Activated naive CD8-positive, alpha-beta T cell treated with anti-CD3 and anti-CD28 coated beads for 36 hours (primary cell): ENCODE results near the gene HSPB6. TPM values are rescaled to one million over a fixed set of nuclear protein-coding genes. Genes with fewer than 3 reads are reported as not detected.

Experiments
- DNase-seq: peaks from one replicate; pipeline ENCODE4 v3.0.0; 2021
- H3K27ac Mint-ChIP-seq: one replicate; pipeline ENCODE4 v1.8.0; 2022; ENCODE audit warnings: mild to moderate bottlenecking, moderate library complexity, mixed read lengths
- H3K27me3 Mint-ChIP-seq: one replicate; pipeline ENCODE4 v1.8.0; 2022; ENCODE audit warnings: mild to moderate bottlenecking, mixed read lengths
- H3K36me3 Mint-ChIP-seq: one replicate; pipeline ENCODE4 v1.8.0; 2021; ENCODE audit warnings: mild to moderate bottlenecking, mixed read lengths
- H3K4me1 Mint-ChIP-seq: one replicate; pipeline ENCODE4 v1.8.0; 2021; ENCODE audit warnings: mixed read lengths
- H3K4me3 Mint-ChIP-seq: one replicate; pipeline ENCODE4 v1.8.0; 2022; ENCODE audit warnings: mild to moderate bottlenecking, moderate library complexity, mixed read lengths
- H3K9me3 Mint-ChIP-seq: one replicate; pipeline ENCODE4 v1.8.0; 2022; ENCODE audit warnings: mixed read lengths
- total RNA-seq, 2 experiments: library from RNA; stranded (reverse); gene quantifications; one replicate each; pipeline ENCODE4 v1.2.3, GENCODE V29; 2021

The HSPB6 gene
- total RNA-seq, 2 experiments from 2014 or later = 0.39 to 0.78 TPM

DNA sequence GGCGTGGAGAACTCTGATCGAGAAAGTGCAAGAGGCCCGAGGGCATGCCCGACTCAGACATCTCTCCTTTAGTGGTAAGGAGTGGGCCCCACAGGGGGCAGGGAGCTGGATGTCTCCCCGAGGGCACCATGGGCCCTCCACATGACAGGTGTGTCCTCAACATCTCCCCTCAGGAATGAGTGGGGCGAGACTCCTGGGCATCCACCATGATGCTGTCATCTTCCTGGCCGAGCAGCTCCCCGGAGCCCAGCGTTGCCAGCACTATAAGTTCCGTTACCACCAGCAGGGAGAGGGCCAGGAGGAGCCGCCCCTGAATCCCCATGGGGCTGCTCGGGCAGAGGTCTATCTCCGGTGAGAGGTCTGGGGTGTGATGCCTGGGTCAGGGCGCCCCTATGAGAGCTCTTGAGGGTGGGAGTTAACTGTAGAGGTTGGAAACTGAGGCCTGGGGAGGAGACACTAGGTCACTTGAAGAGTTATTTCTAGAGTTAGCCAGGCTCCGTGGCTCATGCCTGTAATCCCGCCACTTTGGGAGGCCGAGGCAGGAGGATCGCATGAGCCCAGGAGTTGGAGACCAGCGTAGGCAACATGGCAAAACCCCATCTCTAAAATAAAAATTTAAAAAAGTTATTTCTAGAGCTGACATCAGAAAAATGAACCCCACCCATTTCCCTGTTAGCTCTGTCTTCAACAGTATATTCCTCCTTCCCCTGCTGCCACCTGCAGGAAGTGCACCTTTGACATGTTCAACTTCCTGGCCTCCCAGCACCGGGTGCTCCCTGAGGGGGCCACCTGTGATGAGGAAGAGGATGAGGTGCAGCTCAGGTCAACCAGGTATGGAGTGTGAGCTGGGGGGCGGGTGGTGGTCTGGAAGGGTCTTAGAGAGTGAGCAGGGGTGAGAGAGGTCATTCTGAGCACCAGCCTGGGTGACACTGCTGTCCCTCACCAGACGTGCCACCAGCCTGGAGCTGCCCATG, 19.6 kb downstream of the HSPB6 start:
- H3K36me3 Mint-ChIP-seq = peaks cover 30% of the 10 kb centered on the region
- no peaks in the 10 kb centered on the region for H3K27me3 Mint-ChIP-seq

DNA sequence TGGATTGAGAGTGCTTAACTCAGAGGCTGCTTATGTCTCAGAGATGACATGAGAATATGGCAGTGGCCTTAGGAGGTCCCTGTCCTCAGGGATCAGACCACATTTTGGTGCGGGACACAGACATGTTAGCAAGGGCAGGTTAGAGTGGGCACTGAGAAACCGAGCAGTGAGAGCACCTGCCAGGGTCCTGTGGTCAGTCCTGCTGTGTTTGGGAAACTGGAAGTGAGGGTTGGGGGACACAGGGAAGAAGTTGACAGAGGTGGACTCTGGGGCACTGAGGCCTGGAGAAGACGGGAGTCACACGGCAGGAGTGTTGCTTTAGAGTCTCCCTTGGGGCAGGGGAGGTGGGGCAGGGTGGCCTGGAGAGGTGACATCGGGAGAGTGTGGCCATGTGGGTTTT, 21.9 kb downstream of the HSPB6 start:
- Mint-ChIP-seq H3K4me3 (no peak overlapping the region), H3K36me3 (peaks cover 29% of the 10 kb centered on the region), H3K27me3 (no peaks in the 10 kb centered on the region), H3K4me1 (peaks cover 18% of the 10 kb centered on the region), H3K9me3 (no peaks in the 10 kb centered on the region), H3K27ac (peak overlapping the region; percentile 44)
- DNase-seq = no peak

More for the DNA sequence above, 19.6 kb downstream of the HSPB6 start:
- no peak overlapping the region for H3K4me3 Mint-ChIP-seq
- no peaks in the 10 kb centered on the region for H3K9me3 Mint-ChIP-seq
- H3K27ac Mint-ChIP-seq = peak overlapping the region; percentile 73
- DNase-seq = peak; percentile 31
- H3K4me1 Mint-ChIP-seq = peaks cover 24% of the 10 kb centered on the region

DNA sequence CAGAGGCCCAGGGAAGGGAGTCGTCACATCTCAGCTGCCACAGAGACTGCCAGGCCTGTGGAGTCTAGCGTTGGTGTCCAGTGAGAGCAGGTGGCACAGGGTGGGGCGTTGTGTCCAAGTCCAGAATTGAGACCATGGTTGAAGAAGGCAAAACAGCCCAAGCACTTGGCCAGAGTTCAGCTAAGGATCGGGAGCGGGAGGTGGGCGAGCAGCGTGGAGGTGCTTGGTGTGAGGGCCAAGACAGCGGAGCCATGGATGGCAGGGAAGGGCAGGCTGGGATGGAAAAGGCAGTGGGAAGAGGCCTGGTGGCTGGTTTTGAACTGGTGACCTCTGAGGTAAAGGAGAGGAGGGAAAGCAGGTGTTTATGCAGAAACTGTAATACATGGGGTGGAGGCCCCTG, 22.6 kb downstream of the HSPB6 start:
- no peak for DNase-seq
- Mint-ChIP-seq H3K27me3 (no peaks in the 10 kb centered on the region), H3K36me3 (peaks cover 26% of the 10 kb centered on the region), H3K4me3 (no peak overlapping the region), H3K4me1 (peaks cover 14% of the 10 kb centered on the region), H3K9me3 (no peaks in the 10 kb centered on the region), H3K27ac (peak overlapping the region; percentile 44)

DNA sequence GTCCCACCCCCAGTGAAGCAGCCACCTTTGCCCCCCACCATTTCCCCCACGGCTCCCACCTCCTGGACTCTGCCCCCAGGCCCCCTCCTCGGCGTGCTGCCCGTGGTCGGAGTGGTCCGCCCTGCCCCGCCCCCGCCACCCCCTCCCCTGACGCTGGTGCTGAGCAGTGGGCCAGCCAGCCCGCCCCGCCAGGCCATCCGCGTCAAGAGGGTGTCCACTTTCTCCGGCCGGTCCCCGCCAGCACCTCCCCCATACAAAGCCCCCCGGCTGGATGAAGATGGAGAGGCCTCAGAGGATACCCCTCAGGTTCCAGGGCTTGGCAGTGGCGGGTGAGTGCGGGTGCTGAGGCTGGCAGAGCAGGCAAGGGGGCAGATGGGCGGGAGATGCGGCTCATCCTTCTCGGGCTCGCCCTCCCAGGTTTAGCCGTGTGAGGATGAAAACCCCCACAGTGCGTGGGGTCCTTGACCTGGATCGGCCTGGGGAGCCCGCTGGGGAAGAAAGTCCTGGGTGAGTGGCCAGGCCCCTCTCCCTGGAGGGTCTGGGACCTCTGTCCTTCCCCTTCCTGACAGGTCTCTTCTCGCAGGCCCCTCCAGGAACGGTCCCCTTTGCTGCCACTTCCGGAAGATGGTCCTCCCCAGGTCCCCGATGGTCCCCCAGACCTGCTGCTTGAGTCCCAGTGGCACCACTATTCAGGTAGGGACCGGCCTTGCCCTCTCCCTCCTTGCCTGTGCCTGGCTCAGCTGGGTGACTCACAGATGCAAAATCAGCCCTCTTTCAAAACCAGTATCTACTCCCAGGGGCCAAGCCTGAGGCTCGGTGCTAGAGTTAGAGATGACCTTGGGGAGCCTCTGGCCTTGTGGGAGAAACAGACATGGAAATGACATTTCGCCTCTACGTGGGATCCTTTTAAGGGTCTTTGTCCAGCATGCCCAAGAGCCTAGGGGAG, 23.4 kb downstream of the HSPB6 start:
- no peak overlapping the region for H3K4me3 Mint-ChIP-seq
- H3K27me3 Mint-ChIP-seq = no peaks in the 10 kb centered on the region
- H3K4me1 Mint-ChIP-seq = peaks cover 12% of the 10 kb centered on the region
- H3K36me3 Mint-ChIP-seq = peaks cover 24% of the 10 kb centered on the region
- peak overlapping the region; percentile 44 for H3K27ac Mint-ChIP-seq
- DNase-seq = no peak
- H3K9me3 Mint-ChIP-seq = no peaks in the 10 kb centered on the region

DNA sequence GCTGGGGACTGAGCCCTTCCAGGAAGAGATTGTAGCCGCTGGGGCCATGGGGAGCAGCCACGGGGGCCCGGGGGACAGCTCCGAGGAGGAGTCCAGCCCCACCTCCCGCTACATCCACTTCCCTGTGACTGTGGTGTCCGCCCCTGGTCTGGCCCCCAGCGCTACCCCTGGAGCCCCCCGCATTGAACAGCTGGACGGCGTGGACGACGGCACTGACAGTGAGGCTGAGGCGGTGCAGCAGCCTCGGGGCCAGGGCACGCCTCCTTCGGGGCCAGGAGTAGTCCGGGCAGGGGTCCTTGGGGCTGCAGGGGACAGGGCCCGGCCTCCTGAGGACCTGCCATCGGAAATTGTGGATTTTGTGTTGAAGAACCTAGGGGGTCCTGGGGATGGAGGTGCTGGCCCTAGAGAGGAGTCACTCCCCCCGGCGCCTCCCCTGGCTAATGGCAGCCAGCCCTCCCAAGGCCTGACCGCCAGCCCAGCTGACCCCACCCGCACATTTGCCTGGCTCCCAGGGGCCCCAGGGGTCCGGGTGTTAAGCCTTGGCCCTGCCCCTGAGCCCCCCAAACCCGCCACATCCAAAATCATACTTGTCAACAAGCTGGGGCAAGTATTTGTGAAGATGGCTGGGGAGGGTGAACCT, 24.2 kb downstream of the HSPB6 start:
- DNase-seq = no peak
- H3K27ac Mint-ChIP-seq = no peak overlapping the region
- peaks cover 12% of the 10 kb centered on the region for H3K4me1 Mint-ChIP-seq
- H3K9me3 Mint-ChIP-seq = no peaks in the 10 kb centered on the region
- no peaks in the 10 kb centered on the region for H3K27me3 Mint-ChIP-seq
- H3K4me3 Mint-ChIP-seq = no peak overlapping the region
- H3K36me3 Mint-ChIP-seq = peaks cover 26% of the 10 kb centered on the region

DNA sequence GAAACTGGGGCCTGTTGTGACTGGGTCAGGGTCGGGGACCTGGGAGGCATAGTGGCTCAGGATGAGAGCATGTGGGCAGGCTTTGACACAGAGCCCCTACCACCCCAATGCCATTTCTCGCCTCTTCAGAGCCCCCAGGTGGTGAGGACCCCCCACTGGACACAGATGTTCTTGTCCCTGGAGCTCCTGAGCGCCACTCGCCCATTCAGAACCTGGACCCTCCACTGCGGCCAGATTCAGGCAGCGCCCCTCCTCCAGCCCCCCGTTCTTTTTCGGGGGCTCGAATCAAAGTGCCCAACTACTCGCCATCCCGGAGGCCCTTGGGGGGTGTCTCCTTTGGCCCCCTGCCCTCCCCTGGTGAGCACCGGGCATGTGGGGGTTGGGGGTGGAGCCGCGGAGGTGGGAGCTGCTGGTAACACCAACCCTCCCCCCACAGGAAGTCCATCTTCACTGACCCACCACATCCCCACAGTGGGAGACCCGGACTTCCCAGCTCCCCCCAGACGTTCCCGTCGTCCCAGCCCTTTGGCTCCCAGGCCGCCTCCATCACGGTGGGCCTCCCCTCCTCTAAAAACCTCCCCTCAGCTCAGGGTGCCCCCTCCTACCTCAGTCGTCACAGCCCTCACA, 24.9 kb downstream of the HSPB6 start:
- Mint-ChIP-seq H3K4me1 (peaks cover 7% of the 10 kb centered on the region), H3K9me3 (no peaks in the 10 kb centered on the region), H3K4me3 (no peak overlapping the region), H3K36me3 (peaks cover 24% of the 10 kb centered on the region), H3K27me3 (no peaks in the 10 kb centered on the region), H3K27ac (no peak overlapping the region)
- DNase-seq = no peak

DNA sequence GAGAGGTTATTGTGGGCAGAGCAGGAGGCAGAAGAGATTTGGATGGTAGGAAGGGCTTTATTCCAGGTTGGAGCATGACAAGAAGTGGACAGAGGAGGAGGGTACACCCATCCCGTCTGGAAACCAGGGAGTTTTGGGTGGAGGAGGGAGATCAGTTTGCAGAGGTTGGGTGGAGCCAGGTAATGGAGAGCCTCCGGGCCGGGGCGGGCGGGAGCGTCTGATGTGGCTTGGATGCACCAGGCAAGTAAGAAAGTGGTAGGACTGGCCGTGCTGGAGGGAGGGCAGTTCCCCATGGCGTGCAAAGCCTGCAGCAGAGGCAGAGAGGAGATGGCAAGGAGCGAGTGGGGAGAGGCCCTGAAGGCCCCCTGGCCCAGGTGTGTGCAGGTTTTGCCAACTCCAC, 25.5 kb downstream of the HSPB6 start:
- no peak for DNase-seq
- H3K36me3 Mint-ChIP-seq = peaks cover 24% of the 10 kb centered on the region
- no peak overlapping the region for H3K4me3 Mint-ChIP-seq
- no peak overlapping the region for H3K27ac Mint-ChIP-seq
- H3K9me3 Mint-ChIP-seq = no peaks in the 10 kb centered on the region
- H3K4me1 Mint-ChIP-seq = peaks cover 4% of the 10 kb centered on the region
- no peaks in the 10 kb centered on the region for H3K27me3 Mint-ChIP-seq

DNA sequence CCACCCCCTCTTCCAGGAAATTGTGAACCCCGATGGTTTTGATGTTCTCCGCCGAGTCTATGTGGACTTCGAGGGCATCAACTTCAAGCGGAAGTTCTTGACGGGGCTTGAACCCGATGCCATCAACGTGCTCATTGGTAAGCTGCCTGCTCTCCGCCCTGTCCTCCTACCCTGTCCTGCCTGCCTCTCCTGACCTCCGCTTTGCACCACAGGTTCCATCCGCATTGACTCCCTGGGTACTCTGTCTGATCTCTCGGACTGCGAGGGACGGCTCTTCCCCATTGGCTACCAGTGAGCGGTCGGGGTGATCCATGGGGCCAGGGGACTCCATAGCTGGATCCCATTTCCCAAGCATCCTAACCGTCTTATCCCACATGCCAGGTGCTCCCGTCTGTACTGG, 26.5 kb downstream of the HSPB6 start:
- no peak for DNase-seq
- Mint-ChIP-seq H3K9me3 (no peaks in the 10 kb centered on the region), H3K27ac (peak overlapping the region; percentile 2), H3K4me1 (peaks cover 2% of the 10 kb centered on the region), H3K36me3 (peaks cover 30% of the 10 kb centered on the region), H3K27me3 (no peaks in the 10 kb centered on the region), H3K4me3 (no peak overlapping the region)

DNA sequence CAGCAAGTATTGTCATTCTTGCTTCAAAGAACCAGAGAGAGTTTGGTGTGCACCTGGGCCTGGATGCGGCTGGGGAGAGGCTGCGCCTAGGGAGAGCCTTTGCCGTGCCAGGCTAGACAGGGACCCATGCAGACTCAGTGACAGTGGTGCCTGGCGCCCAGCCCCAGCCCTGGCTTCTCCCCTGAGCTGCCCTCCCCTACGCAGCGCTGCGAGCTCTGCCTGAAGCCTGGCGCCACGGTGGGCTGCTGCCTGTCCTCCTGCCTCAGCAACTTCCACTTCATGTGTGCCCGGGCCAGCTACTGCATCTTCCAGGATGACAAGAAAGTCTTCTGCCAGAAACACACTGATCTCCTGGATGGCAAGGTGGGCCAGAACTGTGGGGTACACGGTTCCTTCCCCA, 27.1 kb downstream of the HSPB6 start:
- peaks cover under 1% of the 10 kb centered on the region for H3K4me1 Mint-ChIP-seq
- no peak for DNase-seq
- no peak overlapping the region for H3K27ac Mint-ChIP-seq
- no peak overlapping the region for H3K4me3 Mint-ChIP-seq
- peaks cover 31% of the 10 kb centered on the region for H3K36me3 Mint-ChIP-seq
- no peaks in the 10 kb centered on the region for H3K27me3 Mint-ChIP-seq
- no peaks in the 10 kb centered on the region for H3K9me3 Mint-ChIP-seq

DNA sequence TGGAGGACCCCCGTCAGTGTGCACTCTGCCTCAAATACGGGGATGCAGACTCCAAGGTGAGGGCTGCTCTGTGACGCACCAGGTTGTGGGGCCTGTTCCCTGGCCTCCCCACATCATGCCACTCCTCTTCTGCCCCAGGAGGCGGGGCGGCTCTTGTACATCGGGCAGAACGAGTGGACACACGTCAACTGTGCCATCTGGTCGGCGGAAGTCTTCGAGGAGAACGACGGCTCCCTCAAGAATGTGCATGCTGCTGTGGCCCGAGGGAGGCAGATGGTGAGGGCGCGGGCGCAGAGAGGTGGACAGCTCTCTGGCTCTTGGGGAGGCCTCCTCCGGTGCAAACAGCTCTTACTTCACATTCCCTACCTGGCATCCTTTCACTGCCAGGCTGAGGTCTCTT, 27.8 kb downstream of the HSPB6 start:
- no peak overlapping the region for H3K4me3 Mint-ChIP-seq

DNA sequence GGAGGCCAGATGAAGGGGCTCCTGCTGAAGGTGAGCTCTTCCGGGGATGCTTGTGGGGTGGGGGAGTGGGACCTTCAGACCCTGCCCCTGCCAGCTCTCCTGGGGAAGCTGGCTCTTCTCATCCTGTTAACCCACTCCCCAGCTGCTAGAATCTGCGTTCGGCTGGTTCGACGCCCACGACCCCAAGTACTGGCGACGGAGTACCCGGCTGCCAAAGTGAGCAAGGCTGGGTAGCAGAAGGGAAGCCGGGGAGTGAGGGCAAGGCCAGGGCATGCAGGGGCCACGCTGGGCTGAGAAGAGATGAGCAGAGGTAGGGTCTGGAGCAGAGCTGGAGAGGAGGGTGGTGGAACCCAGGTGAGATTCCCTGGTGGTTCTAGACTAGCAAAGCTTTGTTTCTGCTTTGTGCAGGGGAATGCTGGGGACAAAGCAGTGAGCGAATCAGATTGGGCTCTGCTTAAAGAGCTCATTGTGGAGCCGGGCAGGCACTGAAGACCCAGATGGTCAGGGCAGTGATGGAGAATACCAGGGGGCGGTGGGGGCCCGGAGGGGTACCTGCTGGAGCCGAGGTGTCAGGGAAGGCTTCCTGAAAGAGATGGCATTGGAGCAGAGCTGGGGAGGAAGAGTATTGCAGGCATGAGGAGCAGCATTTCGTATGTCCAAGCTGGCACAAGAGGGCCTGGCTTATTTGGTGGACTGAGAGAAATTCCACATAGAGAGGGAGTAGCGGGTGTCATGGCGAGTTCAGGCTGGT, 28.7 kb downstream of the HSPB6 start:
- H3K36me3 Mint-ChIP-seq = peaks cover 35% of the 10 kb centered on the region
- H3K9me3 Mint-ChIP-seq = no peaks in the 10 kb centered on the region
- no peak overlapping the region for H3K4me3 Mint-ChIP-seq
- no peak overlapping the region for H3K27ac Mint-ChIP-seq
- DNase-seq = no peak
- H3K4me1 Mint-ChIP-seq = peaks cover 1% of the 10 kb centered on the region
- no peaks in the 10 kb centered on the region for H3K27me3 Mint-ChIP-seq

More for the DNA sequence above, 27.8 kb downstream of the HSPB6 start:
- Mint-ChIP-seq H3K9me3 (no peaks in the 10 kb centered on the region), H3K4me1 (no peaks in the 10 kb centered on the region), H3K27me3 (no peaks in the 10 kb centered on the region), H3K27ac (no peak overlapping the region), H3K36me3 (peaks cover 30% of the 10 kb centered on the region)
- DNase-seq = no peak

DNA sequence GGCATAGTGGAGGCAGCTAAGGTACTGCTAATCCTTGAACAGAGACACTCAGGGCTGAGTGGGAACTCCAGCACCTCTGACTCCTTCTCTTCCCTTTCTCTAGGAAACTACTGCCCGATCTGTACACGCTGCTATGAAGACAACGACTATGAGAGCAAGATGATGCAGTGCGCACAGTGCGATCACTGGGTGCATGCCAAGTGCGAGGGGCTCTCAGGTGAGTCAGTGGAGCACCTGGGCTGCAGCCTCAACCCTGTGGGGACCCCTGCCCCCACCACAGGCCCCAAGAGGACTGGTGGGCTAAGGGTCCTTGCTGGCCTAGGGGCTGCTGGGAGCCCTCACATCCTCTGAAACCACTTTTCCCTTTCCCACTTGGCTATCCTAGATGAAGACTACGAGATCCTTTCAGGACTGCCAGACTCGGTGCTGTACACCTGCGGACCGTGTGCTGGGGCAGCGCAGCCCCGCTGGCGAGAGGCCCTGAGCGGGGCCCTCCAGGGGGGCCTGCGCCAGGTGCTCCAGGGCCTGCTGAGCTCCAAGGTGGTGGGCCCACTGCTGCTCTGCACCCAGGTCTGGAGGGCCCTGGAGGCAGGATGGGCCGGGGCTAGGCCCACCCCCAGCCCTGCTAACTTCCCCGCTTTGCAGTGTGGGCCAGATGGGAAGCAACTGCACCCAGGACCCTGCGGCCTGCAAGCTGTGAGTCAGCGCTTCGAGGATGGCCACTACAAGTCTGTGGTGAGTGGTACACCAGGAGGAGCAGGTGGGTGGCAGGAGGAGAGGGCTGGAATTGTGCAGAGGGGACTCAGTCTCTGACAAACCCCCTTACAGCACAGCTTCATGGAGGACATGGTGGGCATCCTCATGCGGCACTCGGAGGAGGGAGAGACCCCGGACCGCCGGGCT, 29.5 kb downstream of the HSPB6 start:
- Mint-ChIP-seq H3K27me3 (no peaks in the 10 kb centered on the region), H3K4me1 (peaks cover 2% of the 10 kb centered on the region), H3K9me3 (no peaks in the 10 kb centered on the region), H3K4me3 (no peak overlapping the region), H3K27ac (no peak overlapping the region), H3K36me3 (peaks cover 40% of the 10 kb centered on the region)
- DNase-seq = no peak

DNA sequence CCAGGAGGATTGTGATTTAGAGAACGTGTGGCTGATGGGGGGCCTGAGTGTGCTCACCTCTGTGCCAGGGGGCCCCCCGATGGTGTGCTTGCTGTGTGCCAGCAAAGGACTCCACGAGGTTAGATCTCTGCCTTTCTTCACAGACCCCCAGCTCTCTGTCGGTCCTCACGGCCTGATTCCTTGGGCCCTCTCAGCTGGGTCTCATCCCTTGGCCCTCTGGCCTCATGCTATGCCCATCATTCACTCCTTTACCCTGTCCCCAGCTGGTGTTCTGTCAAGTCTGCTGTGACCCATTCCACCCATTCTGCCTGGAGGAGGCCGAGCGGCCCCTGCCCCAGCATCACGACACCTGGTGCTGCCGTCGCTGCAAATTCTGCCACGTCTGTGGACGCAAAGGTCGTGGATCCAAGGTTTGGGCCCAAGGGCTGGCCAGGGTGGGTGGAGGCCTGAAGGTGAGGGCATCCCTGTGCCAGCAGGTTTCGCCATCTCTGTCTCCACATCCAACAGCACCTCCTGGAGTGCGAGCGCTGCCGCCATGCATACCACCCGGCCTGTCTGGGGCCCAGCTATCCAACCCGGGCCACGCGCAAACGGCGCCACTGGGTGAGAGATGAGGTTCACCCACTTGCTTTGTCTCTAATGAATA, 31.5 kb downstream of the HSPB6 start:
- Mint-ChIP-seq H3K4me1 (peaks cover 9% of the 10 kb centered on the region), H3K27ac (no peak overlapping the region), H3K27me3 (no peaks in the 10 kb centered on the region), H3K36me3 (peaks cover 41% of the 10 kb centered on the region), H3K4me3 (no peak overlapping the region), H3K9me3 (no peaks in the 10 kb centered on the region)
- no peak for DNase-seq
